Liver (tissue), 4 donors: ENCODE measurements around the gene GASK1B. TPM values are rescaled to one million over a fixed set of nuclear protein-coding genes. Genes with fewer than 3 reads are reported as not detected.

Experiments
- polyA plus RNA-seq, 2 donors: library from polyadenylated mRNA; stranded (reverse) in 1 of 2; unstranded in 1 of 2; fragments of 200-250 nt in 1 of 2; fragments of >200 nt in 1 of 2; fragmentation: Nextera tagmentation in 1 of 2; extraction: Ambion mirVana in 1 of 2; gene quantifications; one replicate each; pipeline versions ENCODE4 v1.2.1 to v1.2.3, GENCODE V29; 2013 to 2015
- total RNA-seq, 2 donors: library from RNA; depleted of rRNA; stranded (reverse); fragments of >200 nt; gene quantifications; one replicate each; pipeline ENCODE4 v1.2.3, GENCODE V29; 2014
- donor health status: healthy.
- donor health status: healthy.
- donor health status: healthy.

The GASK1B gene
- total and polyA plus RNA-seq, 4 donors, result 1.3 to 8.2 (median 4.4) TPM

Other genes starting within 250 kb of the GASK1B start
- 1 to 10 TPM; 2.6 to 2.8 TPM for gene TMEM144, start 37.5 kb upstream of the GASK1B start, total RNA-seq
- under 1 TPM; 0.56 to 0.58 TPM for gene TMEM144, start 37.5 kb upstream of the GASK1B start, polyA plus RNA-seq